ENCODE results near the gene SLC16A8.

The SLC16A8 gene

DNA sequence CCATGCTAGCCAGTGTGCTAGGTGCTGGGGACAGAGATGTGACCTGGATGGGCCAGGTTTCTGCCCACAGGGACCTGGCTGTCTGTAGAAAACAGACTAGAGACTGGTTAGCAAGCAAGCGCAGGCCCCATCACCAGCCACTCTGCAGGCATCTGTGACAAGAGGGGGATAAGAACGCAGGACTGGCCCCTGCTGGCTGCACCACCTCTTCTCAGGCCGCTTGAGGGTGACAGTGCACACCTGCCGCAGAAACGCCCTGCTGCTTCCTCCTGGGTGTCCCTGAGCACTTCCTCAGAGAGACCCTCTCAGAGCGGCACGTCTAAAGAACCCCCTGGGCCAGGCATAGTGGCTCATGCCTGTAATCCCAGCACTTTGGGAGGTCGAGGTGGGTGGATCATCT lies 32.7 kb downstream of the SLC16A8 start:
- H3K27me3 ChIP-seq (ENCODE audit: insufficient read depth, poor library complexity, severe bottlenecking): no peaks in the 10 kb centered on the region
- TF ChIP-seq, protein P1, sequence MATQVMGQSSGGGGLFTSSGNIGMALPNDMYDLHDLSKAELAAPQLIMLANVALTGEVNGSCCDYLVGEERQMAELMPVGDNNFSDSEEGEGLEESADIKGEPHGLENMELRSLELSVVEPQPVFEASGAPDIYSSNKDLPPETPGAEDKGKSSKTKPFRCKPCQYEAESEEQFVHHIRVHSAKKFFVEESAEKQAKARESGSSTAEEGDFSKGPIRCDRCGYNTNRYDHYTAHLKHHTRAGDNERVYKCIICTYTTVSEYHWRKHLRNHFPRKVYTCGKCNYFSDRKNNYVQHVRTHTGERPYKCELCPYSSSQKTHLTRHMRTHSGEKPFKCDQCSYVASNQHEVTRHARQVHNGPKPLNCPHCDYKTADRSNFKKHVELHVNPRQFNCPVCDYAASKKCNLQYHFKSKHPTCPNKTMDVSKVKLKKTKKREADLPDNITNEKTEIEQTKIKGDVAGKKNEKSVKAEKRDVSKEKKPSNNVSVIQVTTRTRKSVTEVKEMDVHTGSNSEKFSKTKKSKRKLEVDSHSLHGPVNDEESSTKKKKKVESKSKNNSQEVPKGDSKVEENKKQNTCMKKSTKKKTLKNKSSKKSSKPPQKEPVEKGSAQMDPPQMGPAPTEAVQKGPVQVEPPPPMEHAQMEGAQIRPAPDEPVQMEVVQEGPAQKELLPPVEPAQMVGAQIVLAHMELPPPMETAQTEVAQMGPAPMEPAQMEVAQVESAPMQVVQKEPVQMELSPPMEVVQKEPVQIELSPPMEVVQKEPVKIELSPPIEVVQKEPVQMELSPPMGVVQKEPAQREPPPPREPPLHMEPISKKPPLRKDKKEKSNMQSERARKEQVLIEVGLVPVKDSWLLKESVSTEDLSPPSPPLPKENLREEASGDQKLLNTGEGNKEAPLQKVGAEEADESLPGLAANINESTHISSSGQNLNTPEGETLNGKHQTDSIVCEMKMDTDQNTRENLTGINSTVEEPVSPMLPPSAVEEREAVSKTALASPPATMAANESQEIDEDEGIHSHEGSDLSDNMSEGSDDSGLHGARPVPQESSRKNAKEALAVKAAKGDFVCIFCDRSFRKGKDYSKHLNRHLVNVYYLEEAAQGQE (IDR thresholded peaks at IDR 0.05; ENCODE audit: insufficient replicate concordance, low read depth): no peak
- TF ChIP-seq POLR2AphosphoS5 (IDR thresholded peaks at IDR 0.05; ENCODE audit: low read depth) (no peak), SPI1 (IDR thresholded peaks at IDR 0.05; ENCODE audit: borderline replicate concordance, low read depth) (no peak), GABPA (IDR thresholded peaks at IDR 0.05; ENCODE audit: low read depth) (no peak)
- TF ChIP-seq, protein P2, sequence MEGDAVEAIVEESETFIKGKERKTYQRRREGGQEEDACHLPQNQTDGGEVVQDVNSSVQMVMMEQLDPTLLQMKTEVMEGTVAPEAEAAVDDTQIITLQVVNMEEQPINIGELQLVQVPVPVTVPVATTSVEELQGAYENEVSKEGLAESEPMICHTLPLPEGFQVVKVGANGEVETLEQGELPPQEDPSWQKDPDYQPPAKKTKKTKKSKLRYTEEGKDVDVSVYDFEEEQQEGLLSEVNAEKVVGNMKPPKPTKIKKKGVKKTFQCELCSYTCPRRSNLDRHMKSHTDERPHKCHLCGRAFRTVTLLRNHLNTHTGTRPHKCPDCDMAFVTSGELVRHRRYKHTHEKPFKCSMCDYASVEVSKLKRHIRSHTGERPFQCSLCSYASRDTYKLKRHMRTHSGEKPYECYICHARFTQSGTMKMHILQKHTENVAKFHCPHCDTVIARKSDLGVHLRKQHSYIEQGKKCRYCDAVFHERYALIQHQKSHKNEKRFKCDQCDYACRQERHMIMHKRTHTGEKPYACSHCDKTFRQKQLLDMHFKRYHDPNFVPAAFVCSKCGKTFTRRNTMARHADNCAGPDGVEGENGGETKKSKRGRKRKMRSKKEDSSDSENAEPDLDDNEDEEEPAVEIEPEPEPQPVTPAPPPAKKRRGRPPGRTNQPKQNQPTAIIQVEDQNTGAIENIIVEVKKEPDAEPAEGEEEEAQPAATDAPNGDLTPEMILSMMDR (IDR thresholded peaks at IDR 0.05; ENCODE audit: insufficient read depth, low read length): no peak
- H3K27ac ChIP-seq (replicated peaks): no peak overlapping the region
- DNase-seq (ENCODE audit: low read depth in 1 of 2, low spot score in 1 of 2): no peak
- H3K4me3 ChIP-seq (replicated peaks; ENCODE audit: insufficient read depth, low read length): no peak overlapping the region

DNA sequence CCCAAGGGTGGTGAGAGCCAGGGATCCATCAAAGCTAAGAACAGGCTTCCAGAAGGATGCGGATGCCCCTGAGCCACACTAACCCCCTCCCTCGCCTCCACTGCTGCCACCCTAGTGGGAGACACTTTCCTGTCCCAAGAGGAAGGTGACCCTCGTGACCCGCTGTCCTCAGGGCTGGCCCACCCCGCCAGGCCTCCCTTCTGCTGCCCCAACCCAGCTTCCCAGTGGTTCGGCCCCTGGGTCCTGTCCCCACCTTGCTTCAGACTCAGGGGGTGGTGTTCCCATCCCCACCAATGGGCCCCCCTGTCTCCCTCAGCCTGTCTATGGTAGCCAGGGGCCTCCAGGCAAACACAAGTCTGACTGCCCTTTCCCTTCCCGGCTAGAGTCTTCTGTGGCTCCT lies 33.3 kb downstream of the SLC16A8 start:
- no peak for DNase-seq (ENCODE audit: low read depth in 1 of 2, low spot score in 1 of 2)
- H3K27me3 ChIP-seq (ENCODE audit: insufficient read depth, poor library complexity, severe bottlenecking): no peaks in the 10 kb centered on the region
- TF ChIP-seq, protein P1 (IDR thresholded peaks at IDR 0.05; ENCODE audit: insufficient replicate concordance, low read depth): no peak
- TF ChIP-seq GABPA (IDR thresholded peaks at IDR 0.05; ENCODE audit: low read depth) (no peak), SPI1 (IDR thresholded peaks at IDR 0.05; ENCODE audit: borderline replicate concordance, low read depth) (no peak), POLR2AphosphoS5 (IDR thresholded peaks at IDR 0.05; ENCODE audit: low read depth) (no peak)
- TF ChIP-seq, protein P2 (IDR thresholded peaks at IDR 0.05; ENCODE audit: insufficient read depth, low read length): no peak

DNA sequence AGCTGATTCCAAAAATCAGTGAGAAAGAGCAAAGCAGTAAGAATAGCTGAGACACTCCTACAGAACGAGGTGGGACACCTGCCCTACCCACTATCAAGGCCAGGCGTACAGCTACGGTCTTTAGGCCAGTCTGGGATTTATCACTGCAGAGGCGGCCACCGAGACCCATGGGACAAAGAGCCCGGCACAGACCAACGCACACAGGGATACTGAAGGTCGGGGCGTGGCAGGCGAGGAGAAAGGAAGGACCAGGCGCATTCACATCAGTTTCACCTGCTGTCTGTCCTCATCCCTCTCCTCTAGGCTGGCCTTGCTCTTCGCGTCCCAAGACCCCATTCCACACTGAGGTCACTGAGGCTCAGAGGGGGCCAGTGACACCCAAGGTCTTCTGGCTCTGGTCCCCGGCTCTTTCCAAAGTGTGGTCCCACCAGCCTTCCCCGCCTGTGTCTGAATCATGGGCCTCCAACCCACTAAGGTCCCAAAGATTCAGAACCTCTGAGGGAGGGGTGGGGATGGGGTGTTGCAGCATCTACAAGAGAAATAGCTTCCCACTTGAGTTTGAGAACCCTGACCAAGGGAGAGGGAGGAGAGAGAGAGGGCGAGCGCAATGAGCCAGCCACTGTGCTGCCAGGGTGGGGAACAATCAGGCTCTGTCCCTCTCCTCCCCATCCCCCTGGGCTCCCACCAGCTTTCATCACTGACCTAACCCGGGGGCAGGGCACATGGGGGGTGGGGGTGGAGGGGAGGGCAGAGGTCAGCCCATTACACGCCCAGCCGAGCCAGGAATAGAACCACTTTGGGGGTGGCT lies 34.0 kb downstream of the SLC16A8 start:
- no peak overlapping the region for H3K4me3 ChIP-seq (replicated peaks; ENCODE audit: insufficient read depth, low read length)
- H3K27ac ChIP-seq (replicated peaks): no peak overlapping the region
- DNase-seq (ENCODE audit: low read depth in 1 of 2, low spot score in 1 of 2): no peak
- no peaks in the 10 kb centered on the region for H3K27me3 ChIP-seq (ENCODE audit: insufficient read depth, poor library complexity, severe bottlenecking)
- no peak for TF ChIP-seq POLR2AphosphoS5 (IDR thresholded peaks at IDR 0.05; ENCODE audit: low read depth)
- no peak for TF ChIP-seq SPI1 (IDR thresholded peaks at IDR 0.05; ENCODE audit: borderline replicate concordance, low read depth)
- TF ChIP-seq, protein P2 (IDR thresholded peaks at IDR 0.05; ENCODE audit: insufficient read depth, low read length): no peak
- no peak for TF ChIP-seq GABPA (IDR thresholded peaks at IDR 0.05; ENCODE audit: low read depth)
- TF ChIP-seq, protein P1 (IDR thresholded peaks at IDR 0.05; ENCODE audit: insufficient replicate concordance, low read depth): no peak

More for the DNA sequence above, 33.3 kb downstream of the SLC16A8 start:
- H3K27ac ChIP-seq (replicated peaks): no peak overlapping the region
- H3K4me3 ChIP-seq (replicated peaks; ENCODE audit: insufficient read depth, low read length): no peak overlapping the region
